Epithelial cell of prostate (primary cell): ENCODE data around the gene SPTLC2.

Experiments used
- DNase-seq: peaks from one replicate; pipeline ENCODE4 v3.0.0-alpha.2; 2011; ENCODE audit warnings: low read depth, low spot score
- H3K27ac ChIP-seq: fragments of 450-650 bp; 2 replicates; pipeline ENCODE4 v1.5.1; 2017; ENCODE audit warnings: mild to moderate bottlenecking

Gene SPTLC2

GRCh38 chr14:77516126-77516525, 100.3 kb downstream of the SPTLC2 start:
- H3K27ac ChIP-seq, result no peak overlapping the region
- DNase-seq, result no peak

GRCh38 chr14:77511486-77512162, 104.8 kb downstream of the SPTLC2 start:
- DNase-seq, result no peak
- H3K27ac ChIP-seq, result no peak overlapping the region

GRCh38 chr14:77509366-77509765, 107.1 kb downstream of the SPTLC2 start:
- DNase-seq, result no peak
- peak overlapping the region; percentile 46 for H3K27ac ChIP-seq

GRCh38 chr14:77508876-77509275, 107.6 kb downstream of the SPTLC2 start:
- peak overlapping the region; percentile 46 for H3K27ac ChIP-seq
- no peak for DNase-seq

- DNase-seq, result peak; percentile 27
- peak overlapping the region; percentile 46 for H3K27ac ChIP-seq
These were observed 108.2 kb downstream of the SPTLC2 start for GRCh38 chr14:77508249-77508648.

GRCh38 chr14:77507762-77508161, 108.7 kb downstream of the SPTLC2 start:
- DNase-seq, result no peak
- peak overlapping the region; percentile 46 for H3K27ac ChIP-seq

GRCh38 chr14:77505031-77505430, 111.4 kb downstream of the SPTLC2 start:
- no peak overlapping the region for H3K27ac ChIP-seq
- DNase-seq, result no peak

- H3K27ac ChIP-seq, result no peak overlapping the region
- no peak for DNase-seq
These were observed 113.3 kb downstream of the SPTLC2 start for GRCh38 chr14:77503138-77503537.

- no peak for DNase-seq
These were observed 114.2 kb downstream of the SPTLC2 start for GRCh38 chr14:77502109-77502782.

GRCh38 chr14:77498984-77499527, 117.4 kb downstream of the SPTLC2 start:
- no peak for DNase-seq
- no peak overlapping the region for H3K27ac ChIP-seq

More at GRCh38 chr14:77502109-77502782, 114.2 kb downstream of the SPTLC2 start:
- H3K27ac ChIP-seq, result no peak overlapping the region

- DNase-seq, result no peak
These were observed 118.1 kb downstream of the SPTLC2 start, which contains the start of gene ISM2 for GRCh38 chr14:77498120-77498979. TSS of gene ISM2 (minus strand) at chr14:77498816. CDS start at chr14:77498793, 23 bp downstream.

GRCh38 chr14:77495334-77495733, 121.1 kb downstream of the SPTLC2 start:
- no peak overlapping the region for H3K27ac ChIP-seq
- no peak for DNase-seq

More at GRCh38 chr14:77498120-77498979, 118.1 kb downstream of the SPTLC2 start, which contains the start of gene ISM2:
- no peak within 1 kb of the TSS for H3K27ac ChIP-seq

GRCh38 chr14:77491056-77491455, 125.4 kb downstream of the SPTLC2 start:
- DNase-seq, result no peak
- no peak overlapping the region for H3K27ac ChIP-seq

- H3K27ac ChIP-seq, result no peak overlapping the region
- no peak for DNase-seq
These were observed 126.0 kb downstream of the SPTLC2 start for GRCh38 chr14:77490347-77490986.

- no peak overlapping the region for H3K27ac ChIP-seq
- no peak for DNase-seq
These were observed 127.4 kb downstream of the SPTLC2 start for GRCh38 chr14:77489041-77489440.

GRCh38 chr14:77488558-77488957, 127.9 kb downstream of the SPTLC2 start:
- DNase-seq, result no peak
- H3K27ac ChIP-seq, result no peak overlapping the region

GRCh38 chr14:77485901-77486678, 130.3 kb downstream of the SPTLC2 start:
- peak; percentile 46 for DNase-seq
- no peak overlapping the region for H3K27ac ChIP-seq

GRCh38 chr14:77485256-77485655, 131.2 kb downstream of the SPTLC2 start:
- DNase-seq, result no peak
- H3K27ac ChIP-seq, result no peak overlapping the region

- no peak for DNase-seq
- no peak overlapping the region for H3K27ac ChIP-seq
These were observed 134.0 kb downstream of the SPTLC2 start for GRCh38 chr14:77482422-77482821.
